ENCODE results near the gene RAD50. TPM values are rescaled to one million over a fixed set of nuclear protein-coding genes. Genes with fewer than 3 reads are reported as not detected.
"Not testable (repeated sequence)": the region's sequence is repeated elsewhere in the genome, so short reads cannot be mapped to it uniquely, and the experiment has no call there.

RAD50 gene
- 33.1 TPM for total RNA-seq
- long read RNA-seq, full-length matches to known transcripts, result 7 of 13 reads
- long read RNA-seq, partial matches to known transcripts, result 1 of 13 reads
- long read RNA-seq, other reads (novel, unspliced or antisense), result 5 of 13 reads

GRCh38 chr5:132556763-132557477 is at the start of gene RAD50:
TSS of gene RAD50 (plus strand) at chr5:132556977. CDS start at chr5:132557325, 348 bp downstream.
- peak; percentile 100 for ATAC-seq (ENCODE audit: poor library complexity)
- peak; percentile 98 for DNase-seq
- intact Hi-C loops (cut with DNase I), result no loop called here

- ATAC-seq (ENCODE audit: poor library complexity) (no peak), DNase-seq (no peak)
- intact Hi-C loops (cut with DNase I), result no loop called here
These were observed 46.7 kb upstream of the RAD50 start for GRCh38 chr5:132510076-132510475.

GRCh38 chr5:132513618-132514336 is 43.0 kb upstream of the RAD50 start:
- ATAC-seq (ENCODE audit: poor library complexity); intact Hi-C loops (cut with DNase I); DNase-seq: not testable (repeated sequence)

GRCh38 chr5:132522067-132522466 is 34.7 kb upstream of the RAD50 start:
- intact Hi-C loops (cut with DNase I); ATAC-seq (ENCODE audit: poor library complexity); DNase-seq: not testable (repeated sequence)

GRCh38 chr5:132524877-132525276 is 31.9 kb upstream of the RAD50 start:
- DNase-seq; intact Hi-C loops (cut with DNase I); ATAC-seq (ENCODE audit: poor library complexity): not testable (repeated sequence)

- ATAC-seq (ENCODE audit: poor library complexity) (no peak), DNase-seq (no peak)
- intact Hi-C loops (cut with DNase I), result no loop called here
These were observed 31.5 kb upstream of the RAD50 start for GRCh38 chr5:132525299-132525724.

GRCh38 chr5:132526290-132526973 is 30.3 kb upstream of the RAD50 start:
- peak; percentile 81 for ATAC-seq (ENCODE audit: poor library complexity)
- no peak for DNase-seq
- intact Hi-C loops (cut with DNase I), result no loop called here

GRCh38 chr5:132526974-132527564 is 29.7 kb upstream of the RAD50 start:
- intact Hi-C loops (cut with DNase I), result no loop called here
- ATAC-seq (ENCODE audit: poor library complexity), result no peak

GRCh38 chr5:132528021-132528420 is 28.8 kb upstream of the RAD50 start:
- no peak for ATAC-seq (ENCODE audit: poor library complexity)
- no peak for DNase-seq
- intact Hi-C loops (cut with DNase I), result no loop called here

More at GRCh38 chr5:132526974-132527564, 29.7 kb upstream of the RAD50 start:
- no peak for DNase-seq

- no peak for ATAC-seq (ENCODE audit: poor library complexity)
- no peak for DNase-seq
- intact Hi-C loops (cut with DNase I), result no loop called here
These were observed 27.7 kb upstream of the RAD50 start for GRCh38 chr5:132528866-132529634.

GRCh38 chr5:132530946-132531345 is 25.8 kb upstream of the RAD50 start:
- intact Hi-C loops (cut with DNase I), result no loop called here
- DNase-seq, result no peak
- no peak for ATAC-seq (ENCODE audit: poor library complexity)

- ATAC-seq (ENCODE audit: poor library complexity) (no peak), DNase-seq (no peak)
- intact Hi-C loops (cut with DNase I), result no loop called here
These were observed 17.1 kb upstream of the RAD50 start for GRCh38 chr5:132539716-132540115.

GRCh38 chr5:132540149-132540548 is 16.6 kb upstream of the RAD50 start:
- intact Hi-C loops (cut with DNase I), result no loop called here
- DNase-seq (no peak), ATAC-seq (ENCODE audit: poor library complexity) (no peak)

GRCh38 chr5:132540764-132541163 is 16.0 kb upstream of the RAD50 start:
- intact Hi-C loops (cut with DNase I), result no loop called here
- DNase-seq (no peak), ATAC-seq (ENCODE audit: poor library complexity) (no peak)

- intact Hi-C loops (cut with DNase I), result no loop called here
- no peak for ATAC-seq (ENCODE audit: poor library complexity)
- DNase-seq, result no peak
These were observed 13.1 kb upstream of the RAD50 start, which contains the start of gene IL5 for GRCh38 chr5:132543472-132544201. TSS of gene IL5 (minus strand) at chr5:132543522. CDS start at chr5:132543478, 44 bp downstream.

GRCh38 chr5:132546108-132546507 is 10.7 kb upstream of the RAD50 start:
- intact Hi-C loops (cut with DNase I), result no loop called here
- DNase-seq, result no peak
- ATAC-seq (ENCODE audit: poor library complexity), result no peak

- ATAC-seq (ENCODE audit: poor library complexity), result no peak
- intact Hi-C loops (cut with DNase I), result no loop called here
- DNase-seq, result no peak
These were observed 9.5 kb upstream of the RAD50 start for GRCh38 chr5:132547269-132547668.

Measured in Right ventricle myocardium superior (tissue), 1 donor.